Transverse colon (tissue), 4 donors: ENCODE data around the gene IL15RA.

Experiments used
- EP300 ChIP-seq: sonication (generic); formaldehyde crosslinking; IDR thresholded peaks from one replicate; pipeline ENCODE4 v1.6.1; 2017; ENCODE audit warnings: antibody characterized with exemption, low read depth
- POLR2A ChIP-seq: fragments of 450-650 bp; IDR thresholded peaks from one replicate; pipeline ENCODE4 v1.6.1; 2016; ENCODE audit warnings: antibody characterized with exemption, mild to moderate bottlenecking, moderate library complexity
- POLR2AphosphoS5 ChIP-seq, 3 donors: sonication (generic); formaldehyde crosslinking; IDR thresholded peaks; one replicate each; pipeline ENCODE4 v1.6.1; 2016; ENCODE audit warnings: antibody characterized with exemption in 3 of 3
- TF ChIP-seq, protein P1 (sequence below), 5 experiments: fragments of 200-600 bp in 3 of 5; fragments of 450-650 bp in 2 of 5; sonication (generic) in 3 of 5; IDR thresholded peaks; 1 replicate in 2 of 5; 2 replicates in 3 of 5; pipeline ENCODE4 v1.5.1; 2016 to 2017; ENCODE audit warnings: antibody characterized with exemption in 5 of 5, inconsistent platforms in 3 of 5, mild to moderate bottlenecking in 2 of 5, moderate library complexity in 1 of 5

GRCh38 chr10:6022660-6023059, 45.3 kb upstream of the IL15RA start:
- TF ChIP-seq, protein P1, sequence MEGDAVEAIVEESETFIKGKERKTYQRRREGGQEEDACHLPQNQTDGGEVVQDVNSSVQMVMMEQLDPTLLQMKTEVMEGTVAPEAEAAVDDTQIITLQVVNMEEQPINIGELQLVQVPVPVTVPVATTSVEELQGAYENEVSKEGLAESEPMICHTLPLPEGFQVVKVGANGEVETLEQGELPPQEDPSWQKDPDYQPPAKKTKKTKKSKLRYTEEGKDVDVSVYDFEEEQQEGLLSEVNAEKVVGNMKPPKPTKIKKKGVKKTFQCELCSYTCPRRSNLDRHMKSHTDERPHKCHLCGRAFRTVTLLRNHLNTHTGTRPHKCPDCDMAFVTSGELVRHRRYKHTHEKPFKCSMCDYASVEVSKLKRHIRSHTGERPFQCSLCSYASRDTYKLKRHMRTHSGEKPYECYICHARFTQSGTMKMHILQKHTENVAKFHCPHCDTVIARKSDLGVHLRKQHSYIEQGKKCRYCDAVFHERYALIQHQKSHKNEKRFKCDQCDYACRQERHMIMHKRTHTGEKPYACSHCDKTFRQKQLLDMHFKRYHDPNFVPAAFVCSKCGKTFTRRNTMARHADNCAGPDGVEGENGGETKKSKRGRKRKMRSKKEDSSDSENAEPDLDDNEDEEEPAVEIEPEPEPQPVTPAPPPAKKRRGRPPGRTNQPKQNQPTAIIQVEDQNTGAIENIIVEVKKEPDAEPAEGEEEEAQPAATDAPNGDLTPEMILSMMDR (IDR thresholded peaks at IDR 0.05) = no peak
- TF ChIP-seq POLR2A = no peak
- TF ChIP-seq EP300 = no peak
- no peak for TF ChIP-seq POLR2AphosphoS5 (IDR thresholded peaks at IDR 0.05)
